ENCODE data around the gene TNS2.

Gene TNS2

DNA sequence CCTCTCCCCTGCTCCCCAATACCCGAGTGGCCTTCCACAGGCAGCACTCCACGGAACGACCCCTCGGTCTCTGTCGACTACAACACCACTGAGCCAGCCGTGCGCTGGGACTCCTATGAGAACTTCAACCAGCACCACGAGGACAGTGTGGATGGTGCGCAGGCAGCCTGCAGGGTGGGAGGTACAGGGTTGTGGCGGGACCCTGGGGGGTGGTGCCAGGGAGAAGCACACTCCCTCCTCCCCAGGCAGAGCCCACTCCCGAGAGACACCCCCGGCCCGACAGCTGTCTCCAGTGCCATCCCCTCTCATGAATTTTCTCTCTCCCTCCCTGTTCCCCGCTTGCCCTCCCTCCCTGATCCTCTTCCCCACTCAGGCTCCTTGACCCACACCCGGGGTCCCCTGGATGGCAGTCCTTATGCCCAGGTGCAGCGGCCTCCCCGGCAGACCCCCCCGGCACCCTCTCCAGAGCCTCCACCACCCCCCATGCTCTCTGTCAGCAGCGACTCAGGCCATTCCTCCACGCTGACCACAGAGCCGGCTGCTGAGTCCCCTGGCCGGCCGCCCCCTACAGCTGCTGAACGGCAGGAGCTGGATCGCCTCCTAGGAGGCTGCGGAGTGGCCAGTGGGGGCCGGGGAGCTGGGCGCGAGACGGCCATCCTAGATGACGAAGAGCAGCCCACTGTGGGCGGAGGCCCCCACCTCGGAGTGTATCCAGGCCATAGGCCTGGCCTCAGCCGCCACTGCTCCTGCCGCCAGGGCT, 9.0 kb downstream of the TNS2 start:
- no peak for DNase-seq (ENCODE audit: low read depth)

- no peak for DNase-seq (ENCODE audit: low read depth)
These were observed 9.7 kb downstream of the TNS2 start for GRCh38 chr12:53059434-53060063.

- no peak for DNase-seq (ENCODE audit: low read depth)
These were observed 10.3 kb downstream of the TNS2 start for GRCh38 chr12:53060064-53060720.

DNA sequence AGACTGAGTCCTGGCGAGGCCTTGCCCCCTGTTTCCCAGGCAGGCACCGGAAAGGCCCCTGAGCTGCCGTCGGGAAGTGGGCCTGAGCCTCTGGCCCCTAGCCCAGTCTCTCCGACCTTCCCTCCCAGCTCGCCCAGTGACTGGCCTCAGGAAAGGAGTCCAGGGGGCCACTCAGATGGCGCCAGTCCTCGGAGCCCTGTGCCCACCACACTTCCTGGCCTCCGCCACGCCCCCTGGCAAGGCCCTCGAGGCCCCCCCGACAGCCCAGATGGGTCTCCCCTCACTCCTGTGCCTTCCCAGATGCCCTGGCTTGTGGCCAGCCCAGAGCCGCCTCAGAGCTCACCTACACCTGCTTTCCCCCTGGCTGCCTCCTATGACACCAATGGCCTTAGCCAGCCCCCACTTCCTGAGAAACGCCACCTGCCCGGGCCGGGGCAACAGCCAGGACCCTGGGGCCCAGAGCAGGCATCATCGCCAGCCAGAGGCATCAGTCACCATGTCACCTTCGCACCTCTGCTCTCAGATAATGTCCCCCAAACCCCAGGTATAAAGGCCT, 10.9 kb downstream of the TNS2 start:
- no peak for DNase-seq (ENCODE audit: low read depth)

- DNase-seq (ENCODE audit: low read depth): peak; percentile 31
These were observed 11.6 kb downstream of the TNS2 start for GRCh38 chr12:53061404-53062010.

DNA sequence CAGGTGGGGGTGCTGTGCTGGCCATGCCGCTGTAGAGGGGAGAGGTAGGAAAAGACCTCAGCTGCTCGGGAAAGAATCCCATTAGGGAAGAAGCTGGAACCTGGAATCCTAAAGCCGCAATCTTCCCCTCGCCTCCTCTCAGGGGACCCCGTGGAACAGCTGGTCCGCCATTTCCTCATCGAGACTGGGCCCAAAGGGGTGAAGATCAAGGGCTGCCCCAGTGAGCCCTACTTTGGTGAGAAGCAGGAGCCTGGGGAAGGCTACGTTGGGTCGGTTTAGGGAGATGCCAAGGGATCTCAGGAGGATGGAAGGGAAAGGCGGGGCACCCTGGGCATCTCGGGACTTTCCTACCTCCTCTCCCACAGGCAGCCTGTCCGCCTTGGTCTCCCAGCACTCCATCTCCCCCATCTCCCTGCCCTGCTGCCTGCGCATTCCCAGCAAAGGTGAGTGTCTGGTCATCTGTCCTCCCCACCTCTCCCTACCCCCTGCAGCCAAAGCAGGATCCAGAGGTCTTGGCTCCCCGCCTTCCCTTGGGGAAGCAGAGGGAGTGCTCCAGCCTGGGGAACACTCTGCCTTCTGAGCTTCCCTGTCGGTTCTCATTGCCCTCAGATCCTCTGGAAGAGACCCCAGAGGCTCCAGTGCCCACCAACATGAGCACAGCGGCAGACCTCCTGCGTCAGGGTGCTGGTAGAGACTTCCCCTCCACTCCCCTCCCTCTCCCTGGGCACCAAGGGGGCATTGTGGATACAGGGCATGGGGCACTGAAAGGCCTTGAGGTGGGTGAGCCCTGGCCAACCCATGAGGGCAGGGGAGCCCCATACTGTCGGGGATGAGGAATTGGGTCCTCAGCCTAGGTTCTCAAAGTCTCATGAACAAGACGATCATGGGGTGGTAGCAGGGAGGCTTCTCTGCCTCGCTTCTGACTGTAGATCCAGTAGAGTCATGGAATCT, 12.4 kb downstream of the TNS2 start:
- no peak for DNase-seq (ENCODE audit: low read depth)

- no peak for DNase-seq (ENCODE audit: low read depth)
These were observed 13.3 kb downstream of the TNS2 start for GRCh38 chr12:53062977-53063707.

- DNase-seq (ENCODE audit: low read depth): peak; percentile 15
These were observed 14.1 kb downstream of the TNS2 start for GRCh38 chr12:53063708-53064612.

DNA sequence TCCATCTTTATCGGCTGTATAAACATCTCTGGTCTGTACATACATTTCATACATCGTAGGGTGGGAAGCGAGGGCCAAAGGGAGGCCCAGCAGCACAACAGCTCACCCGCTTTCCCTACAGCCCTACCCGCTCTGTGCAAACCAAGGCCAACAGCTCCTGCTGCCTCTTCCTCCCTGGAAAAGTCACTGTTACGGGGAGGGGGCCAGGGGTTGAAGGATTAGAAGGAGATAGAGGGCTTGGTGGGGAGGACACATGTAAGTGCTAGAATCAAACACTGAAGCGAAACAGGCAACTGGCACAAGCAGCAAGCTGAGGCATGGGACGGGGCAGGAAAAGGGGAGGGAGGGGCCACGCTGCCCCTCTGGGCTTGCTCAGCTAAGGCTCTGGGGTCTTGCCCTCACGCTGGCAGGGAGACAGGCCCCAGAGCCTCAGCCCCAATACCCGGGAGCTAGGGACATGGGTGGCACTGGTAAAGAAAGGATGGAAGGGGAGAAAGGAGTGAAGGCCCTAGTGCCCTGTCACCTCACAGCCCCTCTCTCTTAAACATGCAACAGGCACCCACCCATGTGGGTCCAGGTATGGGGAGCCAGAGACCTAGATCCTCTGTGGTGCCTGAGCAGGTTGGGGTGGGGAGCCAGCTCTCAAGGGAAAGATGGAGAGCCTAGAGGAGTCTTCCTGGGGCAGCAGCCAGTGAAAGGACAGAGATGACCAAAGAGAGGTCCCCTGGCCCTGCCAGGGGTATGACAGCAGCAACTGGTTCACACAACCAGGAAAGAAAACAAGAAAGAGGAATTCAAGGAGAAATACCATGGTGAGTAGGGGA, 15.0 kb downstream of the TNS2 start:
- no peak for DNase-seq (ENCODE audit: low read depth)

DNA sequence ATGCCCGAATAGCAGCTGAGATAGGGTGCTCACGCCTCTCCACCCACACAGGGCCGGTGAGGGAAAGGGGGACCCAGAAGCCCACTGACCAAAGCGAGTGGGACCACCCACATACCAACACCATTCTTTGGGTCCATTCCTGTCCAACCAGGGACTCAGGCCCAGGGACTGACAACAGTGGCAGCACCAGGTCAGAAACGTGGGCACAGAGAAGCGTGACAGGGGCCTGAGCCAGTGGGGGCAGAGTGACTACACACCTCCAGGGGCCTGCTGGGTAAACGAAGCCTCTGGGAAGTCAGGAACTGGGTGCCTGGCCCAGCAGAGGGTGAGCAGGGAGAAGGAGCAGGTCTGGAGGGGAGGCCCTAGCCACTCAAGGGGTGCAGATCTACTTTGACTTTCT, 15.6 kb downstream of the TNS2 start:
- DNase-seq (ENCODE audit: low read depth): no peak

- DNase-seq (ENCODE audit: low read depth): peak; percentile 89
These were observed 16.4 kb downstream of the TNS2 start for GRCh38 chr12:53065975-53066931.

DNA sequence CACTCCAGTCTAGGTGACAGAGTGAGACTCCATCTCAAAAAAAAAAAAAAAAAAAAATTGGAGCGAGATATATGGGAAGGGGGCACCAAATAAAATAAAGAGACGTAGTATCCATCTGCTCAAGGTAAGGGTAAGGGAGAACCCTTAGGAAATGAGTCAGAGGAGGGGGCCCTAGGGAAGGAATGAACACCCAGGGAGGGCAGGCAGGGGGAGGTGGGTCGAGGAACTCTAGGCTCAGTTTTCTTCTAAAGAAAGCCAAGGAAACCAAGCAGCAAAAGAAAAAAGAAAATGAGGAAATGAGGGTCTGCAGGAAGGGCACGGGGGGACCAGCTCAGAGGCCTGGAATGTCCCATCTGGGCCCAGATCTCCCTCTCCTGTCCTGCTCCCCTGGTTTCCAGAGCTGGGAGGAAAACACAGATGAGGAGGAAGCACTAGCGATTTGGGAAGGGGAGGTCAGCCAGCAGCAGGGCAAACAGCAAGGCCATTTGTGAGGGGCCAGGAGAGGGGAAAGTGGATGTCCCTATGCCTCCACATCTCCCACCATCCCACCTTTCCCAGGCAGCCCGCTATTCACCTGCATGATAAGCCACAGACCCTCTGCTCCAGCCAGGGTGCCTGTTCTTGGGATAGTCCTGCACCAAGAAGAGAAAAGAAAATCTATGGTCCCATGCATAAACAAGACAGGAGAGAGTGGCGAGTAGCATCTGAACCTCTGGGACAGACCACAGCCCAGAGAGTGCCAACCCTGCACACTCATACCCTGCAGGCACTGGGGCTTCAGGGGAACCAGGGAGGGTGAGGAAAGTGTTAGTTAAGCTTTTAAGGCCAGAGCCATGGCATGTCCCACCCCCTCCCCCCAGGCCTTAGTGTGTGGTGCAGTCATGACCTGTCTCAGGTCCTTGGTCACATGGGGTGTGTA, 17.5 kb downstream of the TNS2 start:
- DNase-seq (ENCODE audit: low read depth): peak; percentile 49

DNA sequence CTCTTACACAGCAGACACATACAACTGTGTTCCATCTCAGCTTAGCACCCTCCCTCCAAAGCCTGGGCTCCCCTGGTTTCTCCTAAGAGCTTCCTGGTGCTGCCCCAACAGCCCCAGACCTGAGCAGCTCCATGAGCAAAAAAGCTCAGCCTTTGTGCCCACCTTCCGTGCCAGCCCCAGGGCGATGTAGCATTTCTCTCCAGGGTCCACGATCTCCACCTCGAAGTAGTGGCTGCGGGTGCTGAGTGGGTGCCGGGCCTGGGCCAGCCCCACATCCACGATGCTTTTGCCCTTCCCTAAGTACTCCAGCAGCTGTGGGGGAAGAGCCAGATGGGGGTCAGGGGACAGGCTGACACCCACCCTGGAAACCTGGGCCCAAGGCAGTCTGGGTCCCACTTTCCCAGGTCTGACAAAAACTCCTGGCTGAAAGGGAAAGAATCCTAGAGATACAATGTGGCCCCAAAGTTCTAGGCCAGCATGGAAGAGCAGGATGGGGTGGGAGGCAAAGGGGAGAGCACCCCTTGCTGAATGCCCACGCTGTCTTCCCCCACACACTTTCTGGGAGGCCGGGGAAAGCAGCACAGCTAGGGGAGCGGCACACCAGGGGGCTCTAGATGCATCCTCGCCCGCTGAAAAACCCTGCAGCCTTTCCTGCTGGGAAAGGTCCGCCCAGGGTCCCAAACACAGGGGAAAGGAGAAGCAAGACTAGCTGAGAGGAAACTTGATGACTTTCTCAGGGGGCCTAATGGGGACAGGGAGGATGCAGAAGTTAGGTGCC, 18.3 kb downstream of the TNS2 start:
- DNase-seq (ENCODE audit: low read depth): no peak

DNA sequence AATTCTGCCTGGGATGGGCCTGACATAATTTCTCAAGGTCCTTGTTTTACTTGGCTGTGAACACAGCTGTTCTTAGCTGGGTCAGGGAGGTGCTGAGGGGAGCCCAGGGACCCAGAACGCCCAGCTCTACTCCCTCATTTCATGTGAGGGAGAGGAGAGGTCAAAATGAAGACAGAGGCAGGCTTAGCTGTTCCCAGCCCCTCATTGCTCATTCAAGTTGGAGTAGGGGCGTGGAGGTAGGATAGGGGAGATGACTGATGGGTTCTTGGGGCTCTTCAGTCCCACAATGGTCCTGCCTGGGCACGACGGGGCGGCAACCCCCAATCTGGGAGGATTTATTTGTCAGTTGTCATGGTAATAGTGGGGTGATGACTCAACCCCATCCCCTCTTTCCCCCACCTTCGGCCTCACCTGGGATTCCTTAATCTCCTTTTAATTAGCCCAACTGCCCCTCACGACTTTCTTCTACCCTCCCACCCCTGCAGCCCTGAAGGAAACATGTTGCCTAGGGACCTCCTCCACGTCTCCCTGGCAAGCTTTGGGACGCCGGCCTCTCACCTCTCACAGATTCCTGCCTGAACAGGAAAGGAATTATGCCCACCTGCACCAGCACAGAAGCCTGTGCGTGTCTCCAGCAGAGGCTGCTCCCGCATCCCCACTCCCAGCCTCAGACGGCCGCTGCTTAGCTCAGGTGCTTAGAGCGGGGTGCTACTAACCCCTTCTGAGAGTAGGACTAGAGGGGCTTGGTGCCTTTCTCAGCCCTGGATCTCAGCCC, 19.1 kb downstream of the TNS2 start:
- no peak for DNase-seq (ENCODE audit: low read depth)

All from ELR (cell line).